Measurements from ENCODE around the gene SERPINF2.
"Not testable (repeated sequence)": the region's sequence is repeated elsewhere in the genome, so short reads cannot be mapped to it uniquely, and the experiment has no call there.

SERPINF2 gene

DNA sequence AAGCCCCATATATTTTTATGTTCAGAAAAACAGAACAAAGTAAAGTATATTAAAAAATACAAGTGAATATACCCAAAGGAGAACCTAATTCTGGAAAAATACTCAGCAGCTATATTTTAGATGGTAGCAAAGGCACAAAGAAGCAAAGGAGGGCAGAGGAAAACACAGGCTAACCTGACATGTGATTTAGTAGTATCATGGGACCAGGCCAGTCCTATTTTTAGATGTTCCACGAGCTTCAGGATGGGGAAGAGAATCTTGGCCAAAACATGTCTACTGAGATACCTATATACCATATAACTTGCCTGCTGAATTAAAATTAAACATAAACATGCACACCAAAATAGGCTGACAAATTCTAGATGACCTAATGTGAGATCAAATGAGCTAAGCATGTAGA, 54.1 kb downstream of the SERPINF2 start:
- no peak for DNase-seq

DNA sequence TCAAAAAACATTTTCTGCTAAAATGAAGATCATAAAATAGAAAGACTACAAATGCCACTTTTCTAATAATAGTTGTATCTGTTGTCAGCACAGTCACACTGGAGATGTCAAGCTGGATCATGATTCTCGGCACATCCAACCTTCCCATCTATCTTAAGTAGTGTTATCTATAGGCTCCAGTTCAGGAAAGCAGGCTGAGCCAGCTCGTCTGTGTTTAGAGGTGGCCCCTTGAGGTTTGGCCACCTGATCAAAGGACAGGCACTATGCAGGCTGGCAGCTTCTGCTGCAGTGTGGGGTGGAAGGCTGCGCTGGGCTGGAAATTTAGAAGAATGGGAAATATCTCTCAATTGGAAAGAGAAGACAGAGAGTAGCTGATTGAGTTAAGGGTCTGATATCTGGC, 54.7 kb downstream of the SERPINF2 start:
- no peak for DNase-seq

DNA sequence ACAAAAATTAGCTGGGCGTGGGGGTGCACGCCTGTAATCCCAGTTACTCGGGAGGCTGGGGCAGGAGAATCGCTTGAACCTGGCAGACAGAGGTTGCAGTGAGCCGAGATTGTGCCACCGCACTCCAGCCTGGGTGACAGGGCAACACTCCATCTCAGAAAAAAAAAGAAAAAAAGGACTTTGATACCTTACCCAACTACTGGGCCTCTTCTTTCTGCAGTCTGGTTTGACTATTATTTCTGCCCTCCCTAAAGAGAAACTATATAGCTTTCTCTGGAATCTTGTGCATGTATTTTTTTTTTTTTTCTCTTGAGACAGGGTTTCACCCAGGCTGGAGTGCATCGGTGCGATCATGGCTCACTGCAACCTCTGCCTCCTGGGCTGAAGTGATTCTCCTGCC, 55.2 kb downstream of the SERPINF2 start:
- not testable (repeated sequence) for DNase-seq

DNA sequence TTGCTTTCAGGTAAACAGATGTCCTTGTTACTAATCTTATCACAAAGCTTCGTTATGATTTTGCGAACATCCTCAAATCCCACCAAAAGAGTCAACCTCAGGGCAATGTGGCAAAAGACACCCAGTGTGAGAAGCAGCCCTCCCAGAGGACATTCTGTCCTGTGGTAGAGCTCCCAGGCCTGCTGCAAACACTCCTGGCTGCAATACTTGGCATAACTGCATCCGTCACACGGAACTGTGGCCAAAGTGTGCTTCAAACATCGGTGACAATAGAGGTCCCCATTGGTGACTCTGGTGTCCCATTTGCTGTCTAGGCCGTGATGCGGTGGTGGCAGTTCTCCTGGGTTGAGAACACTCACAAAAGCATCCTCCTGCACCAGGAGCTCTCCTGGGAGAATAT, 57.6 kb downstream of the SERPINF2 start:
- DNase-seq, result no peak

DNA sequence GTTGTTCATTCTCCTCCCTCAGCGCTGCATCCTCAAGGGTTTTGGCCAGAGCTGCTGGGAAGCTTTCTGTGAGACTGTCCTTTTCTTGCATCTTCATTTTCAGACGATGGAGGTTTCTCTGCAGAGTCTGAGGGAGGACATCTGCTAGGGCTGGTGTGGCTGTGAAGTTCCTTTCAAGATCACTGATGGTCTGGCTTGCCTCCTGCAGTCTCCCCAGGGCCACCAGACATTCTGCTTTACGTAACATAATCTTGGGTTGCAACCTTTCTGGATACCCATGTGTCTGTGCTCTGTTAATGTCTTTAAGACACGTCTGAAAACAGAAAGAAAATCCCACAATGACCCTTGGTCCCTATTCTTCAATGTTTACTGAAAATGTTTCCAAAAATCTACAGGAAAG, 58.0 kb downstream of the SERPINF2 start:
- DNase-seq, result no peak

DNA sequence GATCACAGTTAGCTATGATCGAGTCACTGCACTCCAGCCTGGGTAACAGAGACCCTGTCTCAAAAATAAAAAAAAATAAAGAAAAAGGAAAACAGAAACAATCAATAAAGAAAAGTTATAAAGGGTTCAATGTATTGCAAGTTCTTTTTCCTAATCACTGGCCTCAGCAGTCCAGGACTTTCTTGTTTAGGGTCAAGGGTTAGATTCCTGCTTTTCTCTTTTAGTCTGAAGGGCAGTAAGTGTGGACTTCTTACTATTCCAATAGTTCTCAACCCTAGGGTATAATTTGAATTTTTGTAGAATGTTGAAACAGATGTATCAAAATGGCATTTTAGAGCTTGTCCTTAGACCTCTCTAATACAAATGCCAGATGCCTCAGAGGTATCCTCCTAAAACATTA, 59.8 kb downstream of the SERPINF2 start:
- no peak for DNase-seq

DNA sequence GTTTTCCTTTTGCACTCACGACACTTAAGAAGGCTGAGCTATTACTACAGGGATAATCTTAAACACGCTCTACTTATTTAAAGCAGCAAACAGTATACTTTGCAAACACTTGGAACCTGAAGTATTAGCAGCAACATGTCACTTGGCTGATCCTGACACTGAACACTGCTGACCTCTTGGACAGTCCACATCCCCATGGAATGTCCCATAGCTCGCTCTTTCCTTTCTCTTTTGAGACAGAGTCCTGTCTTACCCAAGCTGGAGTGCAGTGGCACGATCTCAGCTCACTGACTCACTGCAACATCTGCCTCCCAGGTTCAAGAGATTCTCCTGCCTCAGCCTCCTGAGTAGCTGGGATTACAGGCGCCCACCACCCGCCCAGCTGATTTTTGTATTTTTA, 60.6 kb downstream of the SERPINF2 start:
- no peak for DNase-seq
